NCI-H510A (cell line): Measurements from ENCODE around the gene TXLNA.
A peak's percentile ranks its signal among the peaks of the same experiment; 100 is the strongest.

ENCODE experiments used
- DNase-seq: peaks from one replicate; lab custom pipeline; 2025; lab: John Stamatoyannopoulos, UW

TXLNA gene

GRCh38 chr1:32184650-32185049 lies 5.2 kb downstream of the TXLNA start:
- DNase-seq, result no peak

DNA sequence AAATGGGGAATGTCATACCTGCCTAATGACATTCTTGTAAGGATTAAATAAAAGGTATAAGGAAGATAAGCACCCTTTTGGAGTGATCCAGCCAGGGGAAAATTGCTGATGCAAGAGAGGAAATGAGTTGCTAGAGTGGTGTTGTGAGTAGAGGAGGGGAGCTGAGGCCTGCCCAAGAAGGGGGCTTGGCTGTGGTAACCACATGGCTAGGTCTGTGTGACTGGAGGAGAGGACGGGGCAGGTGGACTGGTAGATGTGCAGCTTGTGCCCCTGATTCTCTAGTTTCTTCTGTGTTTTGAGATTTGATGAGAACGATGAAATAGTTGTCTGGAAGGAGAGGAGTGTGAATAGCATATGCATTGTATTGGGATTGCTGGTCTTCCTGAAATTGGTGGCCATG lies 6.6 kb downstream of the TXLNA start:
- DNase-seq, result no peak

DNA sequence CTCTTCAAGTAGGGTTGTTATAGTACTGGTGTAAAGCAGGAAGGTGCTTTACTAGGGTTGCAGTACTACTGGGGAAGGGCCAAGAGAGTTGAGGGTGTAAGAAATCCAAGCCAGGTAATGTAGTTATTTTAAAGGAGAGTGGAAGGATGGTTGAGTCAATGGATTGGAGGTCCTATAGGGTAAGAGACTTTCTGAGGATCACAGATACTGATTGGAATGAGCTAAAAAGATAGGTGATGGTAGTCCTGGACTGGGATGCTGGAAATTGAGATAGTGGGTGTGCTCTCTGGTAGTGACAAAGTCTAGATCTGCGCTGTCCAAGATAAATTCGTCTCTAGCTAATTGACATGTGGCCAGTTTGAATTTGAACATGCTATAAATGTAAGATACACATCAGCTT lies 7.0 kb downstream of the TXLNA start:
- no peak for DNase-seq

DNA sequence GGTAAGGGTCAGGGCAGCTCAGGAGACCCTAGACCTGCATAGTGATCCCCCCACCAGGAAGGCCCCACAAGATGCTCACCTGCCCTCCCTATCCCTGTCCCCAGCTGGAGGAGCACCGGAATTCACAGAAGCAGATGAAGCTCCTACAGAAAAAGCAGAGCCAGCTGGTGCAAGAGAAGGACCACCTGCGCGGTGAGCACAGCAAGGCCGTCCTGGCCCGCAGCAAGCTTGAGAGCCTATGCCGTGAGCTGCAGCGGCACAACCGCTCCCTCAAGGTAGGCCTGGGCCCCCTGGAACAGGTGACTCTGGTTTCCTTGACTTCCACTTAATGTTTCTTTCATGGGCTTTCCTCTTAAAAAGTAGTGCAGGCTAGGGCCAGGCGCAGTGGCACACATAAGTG lies 8.4 kb downstream of the TXLNA start:
- no peak for DNase-seq

GRCh38 chr1:32192220-32192948 lies 12.9 kb downstream of the TXLNA start:
- DNase-seq, result no peak

DNA sequence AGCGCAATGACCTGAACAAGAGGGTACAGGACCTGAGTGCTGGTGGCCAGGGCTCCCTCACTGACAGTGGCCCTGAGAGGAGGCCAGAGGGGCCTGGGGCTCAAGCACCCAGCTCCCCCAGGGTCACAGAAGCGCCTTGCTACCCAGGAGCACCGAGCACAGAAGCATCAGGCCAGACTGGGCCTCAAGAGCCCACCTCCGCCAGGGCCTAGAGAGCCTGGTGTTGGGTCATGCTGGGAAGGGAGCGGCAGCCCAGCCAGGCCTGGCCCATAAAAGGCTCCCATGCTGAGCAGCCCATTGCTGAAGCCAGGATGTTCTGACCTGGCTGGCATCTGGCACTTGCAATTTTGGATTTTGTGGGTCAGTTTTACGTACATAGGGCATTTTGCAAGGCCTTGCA lies 15.5 kb downstream of the TXLNA start:
- DNase-seq, result no peak

DNA sequence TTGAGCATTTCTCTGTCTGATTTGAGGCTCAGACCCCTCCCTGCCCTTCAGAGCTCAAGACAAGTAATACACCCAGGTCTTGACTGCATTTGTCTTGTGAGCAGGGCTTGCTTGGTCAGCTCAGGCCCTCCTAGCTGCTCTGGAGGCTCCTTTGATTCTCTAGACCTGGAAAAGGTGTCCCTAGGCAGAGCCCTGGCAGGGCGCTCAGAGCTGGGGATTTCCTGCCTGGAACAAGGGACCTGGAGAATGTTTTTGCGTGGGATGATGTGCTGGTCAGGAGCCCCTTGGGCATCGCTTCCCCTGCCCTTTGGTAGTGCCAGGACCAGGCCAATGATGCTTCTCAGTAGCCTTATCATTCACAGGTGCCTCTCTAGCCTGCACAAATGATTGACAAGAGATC lies 16.1 kb downstream of the TXLNA start:
- DNase-seq, result no peak

- no peak for DNase-seq
Measured at GRCh38 chr1:32195972-32196823, 16.7 kb downstream of the TXLNA start.

DNA sequence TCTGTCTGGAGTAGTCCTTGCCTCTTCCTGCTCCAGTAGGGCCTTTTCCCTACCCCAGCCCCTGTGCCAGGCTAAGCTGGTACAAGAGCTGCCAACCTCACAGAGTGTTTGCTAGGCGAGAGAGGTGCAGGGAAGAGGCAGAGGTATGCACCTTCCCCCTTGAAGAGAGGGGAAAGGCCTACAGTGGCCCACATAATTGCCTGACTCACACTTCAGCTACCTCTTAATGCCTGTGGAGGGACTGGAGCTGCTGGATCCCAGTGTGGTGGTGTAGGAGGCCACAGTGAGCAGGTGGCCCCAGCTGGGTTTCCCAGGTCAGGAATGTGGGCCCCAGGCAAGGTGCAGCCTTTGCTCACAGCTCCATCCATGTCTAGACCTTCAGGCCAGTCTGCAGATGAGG lies 17.6 kb downstream of the TXLNA start:
- DNase-seq, result no peak

DNA sequence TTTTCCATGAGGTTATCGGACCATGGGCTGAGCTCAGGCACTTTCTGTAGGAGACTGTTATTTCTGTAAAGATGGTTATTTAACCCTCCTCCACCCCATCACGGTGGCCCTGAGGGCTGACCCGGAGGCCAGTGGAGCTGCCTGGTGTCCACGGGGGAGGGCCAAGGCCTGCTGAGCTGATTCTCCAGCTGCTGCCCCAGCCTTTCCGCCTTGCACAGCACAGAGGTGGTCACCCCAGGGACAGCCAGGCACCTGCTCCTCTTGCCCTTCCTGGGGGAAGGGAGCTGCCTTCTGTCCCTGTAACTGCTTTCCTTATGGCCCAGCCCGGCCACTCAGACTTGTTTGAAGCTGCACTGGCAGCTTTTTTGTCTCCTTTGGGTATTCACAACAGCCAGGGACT lies 18.4 kb downstream of the TXLNA start:
- no peak for DNase-seq

- DNase-seq, result no peak
Measured at GRCh38 chr1:32198237-32199042, 19.0 kb downstream of the TXLNA start.

DNA sequence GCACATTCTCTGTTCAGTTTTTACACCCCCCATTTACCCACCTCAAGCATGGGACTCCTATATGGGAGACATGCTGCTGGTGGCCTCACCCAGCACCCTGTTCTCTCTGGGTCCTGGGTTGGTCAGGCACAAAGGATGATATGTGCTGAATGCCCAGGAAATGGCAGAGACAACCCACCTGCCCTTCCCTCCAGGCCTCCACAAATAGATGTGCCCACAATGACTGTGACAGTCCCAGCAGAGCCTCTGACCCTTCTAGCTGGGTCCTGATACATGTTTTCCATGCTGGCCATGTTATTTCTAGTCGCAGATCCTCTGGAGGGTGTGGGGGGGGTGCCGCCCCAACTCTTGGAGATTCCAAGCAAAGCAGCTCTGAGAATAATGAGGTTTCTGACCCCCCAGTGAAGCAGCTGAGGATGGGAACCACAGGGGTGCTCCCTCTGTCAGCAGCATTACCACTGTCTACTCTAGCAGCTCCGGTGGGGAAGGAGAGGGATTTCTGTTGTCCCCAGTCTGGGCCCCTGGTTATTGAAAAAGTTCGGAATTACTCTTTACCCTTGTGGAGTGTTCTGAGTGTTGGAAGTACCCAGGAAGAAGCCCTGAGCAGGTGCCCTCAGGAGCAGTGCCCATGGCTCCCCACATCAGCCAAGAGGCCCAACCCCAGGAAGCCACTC lies 19.7 kb downstream of the TXLNA start:
- DNase-seq, result no peak

DNA sequence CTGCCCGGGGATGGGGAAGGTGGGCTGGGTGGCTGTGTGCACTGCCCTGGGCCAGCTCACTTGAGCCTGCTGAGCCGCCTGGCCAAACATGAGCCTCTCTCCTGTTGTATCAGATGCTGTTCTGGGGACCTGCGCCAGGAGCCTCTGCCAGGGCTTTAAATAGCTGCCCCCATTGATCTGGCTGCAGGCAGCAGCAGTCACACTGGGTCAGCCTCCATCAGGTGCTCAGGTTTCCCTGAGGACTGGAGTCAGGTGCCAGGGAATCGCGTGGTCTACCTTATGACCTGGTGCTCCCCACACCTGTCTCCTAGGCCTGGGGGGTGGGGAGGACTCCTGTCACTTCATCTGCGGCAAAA lies 20.2 kb downstream of the TXLNA start:
- peak; percentile 14 for DNase-seq

DNA sequence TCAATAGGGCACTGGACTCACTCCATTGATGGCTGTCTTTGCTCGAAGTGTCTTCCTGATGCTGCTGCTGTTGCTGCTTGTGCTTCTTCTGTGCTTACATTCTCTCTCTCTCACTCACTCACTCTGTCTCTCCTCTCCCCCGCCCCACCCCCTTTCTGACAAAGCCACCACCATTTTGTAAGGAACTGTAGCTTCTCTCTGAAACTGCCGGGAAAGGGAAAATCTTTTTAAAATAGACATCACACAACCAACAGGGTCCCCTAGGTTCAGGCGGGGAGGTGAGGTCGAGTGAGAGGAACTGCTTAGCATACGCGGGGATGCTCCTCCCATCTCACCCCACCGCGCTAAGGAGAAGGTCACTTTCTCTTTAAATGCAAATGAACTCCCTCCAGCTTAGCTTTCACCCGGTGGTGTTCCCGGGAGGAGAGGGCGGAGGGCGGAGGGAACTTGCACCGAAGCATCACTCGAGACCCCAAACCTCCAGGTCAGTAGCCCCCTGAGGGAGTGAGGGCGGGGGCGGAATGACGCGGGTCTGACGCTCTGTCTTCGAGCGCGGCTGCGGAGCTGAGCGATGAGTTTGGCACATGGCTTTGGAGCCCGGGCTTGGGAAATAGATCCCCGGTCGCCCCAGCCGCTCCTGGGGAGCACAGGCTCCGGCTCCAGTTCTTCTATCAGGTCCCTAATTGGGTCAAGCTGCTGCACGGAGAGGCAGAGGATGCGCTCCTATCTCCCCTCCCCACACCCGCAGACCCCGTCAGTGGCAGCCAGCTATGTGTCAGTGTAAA lies 20.9 kb downstream of the TXLNA start, which contains the start of gene CCDC28B:
TSS of gene CCDC28B (plus strand) at position 370 of the 785 bp plus-strand sequence. CDS start 1,341 bp downstream, outside the sequence.
- peak; percentile 38 for DNase-seq

- DNase-seq, result peak; percentile 12
Measured at GRCh38 chr1:32201011-32201855, 21.8 kb downstream of the TXLNA start.

GRCh38 chr1:32204943-32205361 lies 25.5 kb downstream of the TXLNA start:
- no peak for DNase-seq

- peak; percentile 82 for DNase-seq
Measured at GRCh38 chr1:32205401-32206370, 26.2 kb downstream of the TXLNA start, which contains the start of gene IQCC. Gene IQCC (plus strand): TSS chr1:32205671. CDS start chr1:32205682, 11 bp downstream.

GRCh38 chr1:32208469-32208868 lies 29.0 kb downstream of the TXLNA start:
- DNase-seq, result no peak

GRCh38 chr1:32208891-32209328 lies 29.4 kb downstream of the TXLNA start, which contains the start of gene DCDC2B:
Gene DCDC2B (plus strand): TSS chr1:32209089. CDS start chr1:32209094, 5 bp downstream.
- peak; percentile 59 for DNase-seq
